Measurements from ENCODE around the gene ADAMTS8. TPM values are rescaled to one million over a fixed set of nuclear protein-coding genes. Genes with fewer than 3 reads are reported as not detected.
A peak's percentile ranks its signal among the peaks of the same experiment; 100 is the strongest.

Gene ADAMTS8
- total RNA-seq, 1 experiment from 2014 or later, result 0.07 TPM

GRCh38 chr11:130434521-130435223 lies 6.3 kb upstream of the ADAMTS8 start (continued):
- TF ChIP-seq SRF (IDR thresholded peaks at IDR 0.05; ENCODE audit: low read depth) (peak; percentile 58; the same call in 1 of the 2 replicates), EGR1 (IDR thresholded peaks at IDR 0.05; ENCODE audit: low read depth) (0 out of 2 replicates have a peak, but pooled peaks have one; percentile 11), ZBTB33 (IDR thresholded peaks at IDR 0.05; ENCODE audit: extremely low read depth, insufficient replicate concordance, low read length) (no peak), EZH2phosphoT487 (IDR thresholded peaks at IDR 0.05; ENCODE audit: borderline replicate concordance) (no peak)

GRCh38 chr11:130433357-130433756 lies 4.9 kb upstream of the ADAMTS8 start:
- no peak for DNase-seq (ENCODE audit: low read depth, low spot score)
- Histone ChIP-seq H2AFZ (ENCODE audit: low read depth, low read length, poor library complexity, severe bottlenecking) (no peak overlapping the region), H3K36me3 (ENCODE audit: control insufficient read depth in 1 of 2, insufficient read depth in 2 of 2, low read length in 2 of 2) (no peaks in the 10 kb centered on the region), H3K4me2 (ENCODE audit: low read length) (no peak overlapping the region), H3K4me1 (ENCODE audit: control insufficient read depth in 1 of 2, insufficient read depth in 2 of 2, low read length in 2 of 2) (peaks cover 0 to 3% of the 10 kb centered on the region in 2 experiments; a peak in 1 of 4 replicates), H4K20me1 (ENCODE audit: insufficient read depth) (no peaks in the 10 kb centered on the region), H3K27me3 (ENCODE audit: insufficient read depth, low read length) (peaks cover 12% of the 10 kb centered on the region; the same call in 1 of the 2 replicates), H3K27ac (ENCODE audit: low read depth, low read length) (no peak overlapping the region), H3K9ac (ENCODE audit: low read length) (no peak overlapping the region), H3K4me3 (replicated peaks in 1 of 2; ENCODE audit: low read depth in 1 of 2, low read length in 2 of 2) (no peak overlapping the region), H3K9me2 (ENCODE audit: insufficient read depth) (no peaks in the 10 kb centered on the region), H3K9me3 (ENCODE audit: control insufficient read depth in 1 of 2, insufficient read depth in 1 of 2, low read depth in 1 of 2, low read length in 2 of 2) (no peaks in the 10 kb centered on the region), H3K79me2 (ENCODE audit: insufficient read depth, low read length) (no peaks in the 10 kb centered on the region)
- intact Hi-C loops (cut with micrococcal nuclease), result loop anchor here (5.0 to 10.0 kb wide), 3 partner anchors 231 to 1239 kb away; no protein-coding TSS in a partner anchor
- ChIA-PET POLR2A (interaction anchor here (1.2 kb wide), 1 partner anchor 426 kb away, joined by 4 read pairs; no protein-coding TSS in a partner anchor), CTCF (interaction anchor here (1.6 to 5.8 kb wide), 3 partner anchors 428 to 483 kb away, joined by 4 to 150 read pairs (median 7); partner anchors contain the start of gene SNX19), RAD21 (ENCODE audit: low non-redundant PET in 1 of 2, low total read pairs in 2 of 2, uncharacterized antibody in 2 of 2, unreplicated experiment in 2 of 2) (no interaction called here)
- TF ChIP-seq ATF3 (IDR thresholded peaks at IDR 0.05), result no peak
- TF ChIP-seq SRF (IDR thresholded peaks at IDR 0.05; ENCODE audit: low read depth), result no peak
- no peak for TF ChIP-seq POLR2A (IDR thresholded peaks at IDR 0.05; ENCODE audit: borderline replicate concordance, extremely low read depth, insufficient read depth, insufficient read length)
- TF ChIP-seq ZFX (IDR thresholded peaks at IDR 0.05), result no peak
- TF ChIP-seq ELF1 (IDR thresholded peaks at IDR 0.05; ENCODE audit: borderline replicate concordance, low read depth), result no peak
- no peak for TF ChIP-seq EZH2phosphoT487 (IDR thresholded peaks at IDR 0.05; ENCODE audit: borderline replicate concordance)
- no peak for TF ChIP-seq MAX (IDR thresholded peaks at IDR 0.05)
- TF ChIP-seq REST (IDR thresholded peaks at IDR 0.05; ENCODE audit: low read depth), result no peak
- TF ChIP-seq EGR1 (IDR thresholded peaks at IDR 0.05; ENCODE audit: low read depth), result no peak
- no peak for TF ChIP-seq SP1 (IDR thresholded peaks at IDR 0.05; ENCODE audit: low read depth)
- TF ChIP-seq SIN3A (IDR thresholded peaks at IDR 0.05; ENCODE audit: low read depth), result no peak
- no peak for TF ChIP-seq CEBPB (IDR thresholded peaks at IDR 0.05; ENCODE audit: low read depth)
- TF ChIP-seq YY1 (IDR thresholded peaks at IDR 0.05; ENCODE audit: extremely low read depth, insufficient replicate concordance, low read depth, low read length), result no peak
- ATAC-seq, result no peak
- no TSS peak for BruUV-seq (replicated peaks)

Measured in HCT116 (cell line).